ENCODE measurements around the gene PEX10.

PEX10 gene

DNA sequence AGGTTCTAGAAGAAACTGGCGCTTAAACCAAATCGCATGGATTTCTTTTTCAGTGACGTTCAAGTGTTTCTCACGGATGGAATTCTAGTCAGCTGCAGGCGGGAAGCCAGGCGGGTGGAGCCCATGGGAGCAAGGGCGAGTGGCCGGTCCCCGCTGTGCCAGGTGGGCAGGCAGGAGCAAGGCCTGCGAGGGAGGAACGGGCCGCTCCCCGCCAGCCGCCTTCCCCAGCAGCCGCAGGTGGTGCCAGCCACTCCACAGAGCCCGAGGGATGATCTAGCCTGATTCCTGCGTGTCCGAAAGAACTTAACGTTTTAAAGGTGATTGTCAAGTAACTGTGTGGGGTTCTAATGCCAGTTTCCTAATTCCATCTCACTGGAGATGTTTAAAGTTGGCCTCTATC, 9.1 kb downstream of the PEX10 start:
- no peak for DNase-seq

DNA sequence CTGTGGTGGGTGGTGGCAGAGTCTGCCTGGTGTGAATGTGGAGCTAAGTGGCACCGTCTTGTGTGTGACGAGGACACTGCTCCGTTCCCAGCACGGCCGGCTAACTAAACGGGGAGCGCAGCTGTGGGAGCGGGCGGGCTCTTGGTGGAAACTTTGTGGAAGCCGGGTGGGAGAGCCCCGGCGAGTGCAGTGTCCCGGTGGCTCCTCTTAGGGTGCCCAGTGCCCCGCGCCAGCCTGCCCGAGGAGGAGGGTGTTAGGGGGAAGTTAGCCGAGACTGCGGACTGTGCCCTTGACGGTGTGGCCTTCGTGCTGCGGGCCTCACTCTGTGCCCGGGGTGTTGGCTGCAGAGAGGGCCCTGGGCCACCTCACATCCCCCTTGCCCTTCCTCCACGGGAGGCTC, 9.9 kb downstream of the PEX10 start:
- DNase-seq: no peak

GRCh38 chr1:2400950-2401649, 11.3 kb downstream of the PEX10 start:
- DNase-seq: no peak

GRCh38 chr1:2400576-2400909, 11.8 kb downstream of the PEX10 start:
- no peak for DNase-seq

GRCh38 chr1:2399890-2400575, 12.3 kb downstream of the PEX10 start:
- no peak for DNase-seq

- DNase-seq: no peak
Observed at GRCh38 chr1:2398871-2399270, 13.5 kb downstream of the PEX10 start.

- no peak for DNase-seq
Observed at GRCh38 chr1:2397007-2397679, 15.2 kb downstream of the PEX10 start.

DNA sequence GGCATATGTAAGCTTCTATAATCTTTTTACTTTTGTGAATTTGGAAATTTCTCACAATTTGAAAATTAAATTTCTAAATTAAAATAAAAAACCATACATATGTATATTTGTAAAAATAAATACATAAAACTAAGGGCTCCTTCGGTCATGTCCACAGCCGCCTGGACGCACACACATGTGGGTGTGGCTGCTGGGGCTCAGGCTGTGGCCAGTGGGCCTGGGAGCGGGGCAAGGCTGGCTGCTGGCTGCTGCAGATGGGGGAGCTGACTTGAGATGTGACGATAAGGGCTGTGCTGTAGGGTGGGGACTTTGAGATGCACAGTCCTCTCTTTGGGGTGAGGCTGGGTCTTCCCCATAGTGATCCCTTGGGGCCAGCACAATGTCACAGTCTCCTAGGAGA, 15.9 kb downstream of the PEX10 start:
- DNase-seq: no peak

- no peak for DNase-seq
Observed at GRCh38 chr1:2396059-2396458, 16.3 kb downstream of the PEX10 start.

GRCh38 chr1:2395245-2395644, 17.1 kb downstream of the PEX10 start:
- no peak for DNase-seq

DNA sequence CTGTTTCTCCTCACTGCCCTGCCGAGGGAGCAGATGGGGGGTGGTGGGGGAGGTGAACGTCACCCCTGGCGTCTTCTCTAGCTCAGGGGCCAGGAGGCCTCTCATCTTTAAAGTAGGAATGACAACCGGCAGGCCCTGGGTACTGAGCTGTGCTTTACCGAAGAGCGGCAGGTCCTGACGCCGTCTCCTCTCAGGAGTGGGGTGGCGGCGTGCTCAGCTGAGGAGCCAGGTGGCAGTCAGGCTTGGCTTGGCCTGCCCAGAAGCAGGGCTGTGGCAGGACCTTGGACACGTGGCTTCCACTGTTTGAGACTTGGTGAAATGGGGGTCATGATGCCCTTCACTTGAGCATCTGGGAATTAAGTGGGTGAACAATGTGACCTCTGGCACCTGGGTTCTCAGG, 17.6 kb downstream of the PEX10 start:
- DNase-seq: no peak

DNA sequence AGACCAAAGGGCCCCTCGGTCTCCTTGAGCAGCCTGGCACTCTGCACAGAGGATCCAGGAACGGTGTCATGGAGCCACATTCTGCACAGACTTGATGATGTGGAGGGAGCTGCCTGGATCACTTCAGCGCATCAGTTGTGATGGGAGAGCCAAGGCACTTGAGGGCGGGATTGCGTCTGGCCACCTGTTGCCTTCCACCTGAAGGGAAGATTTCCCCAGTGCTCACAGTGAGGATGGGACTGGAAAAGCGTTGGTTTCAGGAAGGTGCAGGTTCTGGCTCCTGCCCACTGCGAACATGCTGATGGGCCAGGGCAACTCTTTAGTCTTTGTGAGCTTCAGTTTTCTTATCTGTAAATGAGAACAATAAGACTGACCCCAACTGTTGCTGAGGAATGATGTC, 18.1 kb downstream of the PEX10 start:
- no peak for DNase-seq

GRCh38 chr1:2393471-2393877, 18.9 kb downstream of the PEX10 start:
- no peak for DNase-seq

DNA sequence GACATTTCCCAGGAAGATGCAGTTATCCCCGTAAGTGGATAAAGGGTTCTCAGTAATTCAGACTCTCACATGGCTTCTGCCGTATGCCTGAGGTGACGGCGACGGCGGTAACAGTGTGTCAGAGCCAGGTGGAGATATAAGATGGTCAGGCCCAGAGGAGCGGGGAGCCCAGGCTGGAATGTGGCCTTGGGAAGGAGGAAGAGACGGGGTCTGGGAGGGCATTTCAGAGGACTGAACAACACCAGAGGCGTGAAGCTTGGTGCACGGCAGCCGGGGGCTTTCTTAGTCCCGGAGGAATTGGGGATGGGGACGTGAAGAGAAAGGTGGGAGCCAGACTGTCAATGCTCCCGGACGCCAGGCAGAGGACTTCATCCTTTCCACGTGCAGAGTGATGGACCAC, 19.7 kb downstream of the PEX10 start:
- DNase-seq: no peak

GRCh38 chr1:2391931-2392509, 20.3 kb downstream of the PEX10 start:
- DNase-seq: no peak

DNA sequence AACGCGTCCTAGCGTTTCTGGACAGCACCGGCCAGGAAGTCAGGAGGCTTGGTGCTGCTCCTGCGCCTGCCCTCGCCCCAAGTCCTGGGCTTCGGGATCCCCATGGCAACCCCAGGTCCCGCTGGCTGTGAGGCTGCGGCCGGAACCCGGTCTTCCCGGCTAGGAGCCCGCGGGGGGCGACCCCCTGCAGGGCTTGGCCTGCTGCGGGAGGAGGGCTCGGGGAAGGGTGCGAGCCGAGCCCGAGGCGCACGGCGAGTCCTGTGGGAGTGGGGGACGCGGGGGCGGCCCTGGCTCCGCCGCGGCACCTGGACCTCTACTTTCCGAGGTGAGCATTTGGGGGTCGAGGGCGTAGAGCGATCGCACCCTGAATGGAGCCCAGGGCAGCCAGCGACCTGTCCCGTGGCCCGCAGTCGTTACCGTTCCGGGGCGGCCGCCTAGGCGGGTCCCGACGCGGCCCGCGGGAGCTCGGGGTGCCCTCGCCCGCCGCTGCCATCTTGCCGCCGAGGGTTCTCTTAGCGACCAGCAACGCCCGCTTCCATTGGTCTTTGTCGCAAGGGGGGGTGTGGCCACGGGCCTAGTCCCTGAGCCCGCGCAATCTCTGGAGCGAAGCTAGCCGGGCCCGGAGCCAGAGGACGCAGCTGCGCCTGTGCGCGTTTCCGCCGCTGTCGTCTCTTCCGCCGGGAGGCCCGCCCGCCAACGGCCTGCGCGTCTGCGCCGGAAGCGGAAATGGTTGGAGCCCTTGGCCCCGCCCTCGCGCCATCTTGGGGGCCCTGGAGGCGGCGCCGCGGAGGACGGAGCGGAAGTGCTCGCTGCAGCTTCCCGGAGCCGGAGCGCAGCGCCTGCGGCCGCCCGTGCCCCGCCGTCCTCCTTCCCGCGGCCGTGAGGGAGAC, 21.1 kb downstream of the PEX10 start, which contains the start of the genes MORN1 and RER1:
MORN1 (minus strand) TSS at position 514 of the 890 bp plus-strand sequence; CDS start at position 493, 21 bp downstream.
RER1 (plus strand) TSS at position 801 of the 890 bp plus-strand sequence. CDS start 3,950 bp downstream, outside the sequence.
- DNase-seq: peak; percentile 99

DNA sequence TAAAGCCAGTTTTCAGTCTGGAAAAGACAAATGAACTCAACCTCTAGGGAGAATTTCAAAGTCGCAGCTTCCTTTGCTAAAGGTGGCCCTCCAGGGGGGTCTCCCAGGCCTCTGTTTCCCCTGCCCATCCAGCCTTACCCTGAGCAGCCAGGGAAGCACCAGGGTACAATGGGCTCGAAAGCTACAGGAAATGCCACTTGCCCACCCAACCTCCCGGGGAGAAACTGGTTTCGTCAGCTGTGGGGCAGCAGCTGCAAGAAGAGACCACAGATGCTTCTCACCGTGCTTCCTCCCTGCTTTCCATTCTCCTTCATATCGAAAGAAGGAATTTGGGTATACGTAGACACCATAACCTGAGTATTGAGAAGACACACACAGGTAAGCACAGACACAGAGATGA, 22.7 kb downstream of the PEX10 start:
- DNase-seq: no peak

GRCh38 chr1:2388004-2388913, 24.1 kb downstream of the PEX10 start:
- no peak for DNase-seq

- no peak for DNase-seq
Observed at GRCh38 chr1:2386636-2387611, 25.4 kb downstream of the PEX10 start.

DNA sequence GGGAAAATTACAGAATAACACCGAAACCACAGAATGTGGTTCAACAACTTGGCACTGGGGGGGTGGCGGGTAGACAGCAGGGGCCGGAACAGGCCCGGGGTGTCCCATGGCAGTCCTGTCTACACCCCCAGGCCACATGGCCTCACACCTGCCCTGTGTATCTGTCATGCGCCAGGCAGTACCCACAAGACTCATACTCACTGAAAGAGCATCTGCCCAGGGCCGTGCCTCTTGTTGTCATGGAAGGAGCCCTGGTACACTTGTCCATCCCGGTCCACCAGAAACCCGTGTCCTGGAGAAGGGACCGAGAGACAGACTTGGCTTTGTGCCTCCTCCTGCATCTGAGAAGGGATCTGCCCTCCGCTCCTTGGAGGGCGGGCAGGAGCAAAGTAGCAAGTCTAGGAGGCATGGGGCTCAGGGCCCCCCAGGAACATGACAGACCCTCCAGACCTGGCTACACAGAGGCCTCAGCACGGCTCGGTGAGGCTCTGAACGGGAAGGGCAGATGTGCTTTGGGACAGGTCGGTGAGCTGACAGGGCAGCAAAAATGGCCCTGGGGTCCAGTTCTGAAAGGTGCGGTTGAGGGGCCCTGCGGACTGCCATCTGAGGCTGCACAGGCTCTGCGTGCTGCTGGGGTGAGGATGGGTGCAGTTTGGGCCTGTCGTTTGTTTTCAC, 26.6 kb downstream of the PEX10 start:
- DNase-seq: no peak
